GM12875 (cell line): ENCODE data around the gene CRCP.
"Not testable (repeated sequence)": the region's sequence is repeated elsewhere in the genome, so short reads cannot be mapped to it uniquely, and the experiment has no call there.

Experiments used
- H3K4me3 ChIP-seq: one replicate; pipeline ENCODE4 v1.5.1; 2011; ENCODE audit warnings: low read depth, low read length, control low read depth
- TF ChIP-seq, protein P1 (sequence below): IDR thresholded peaks from 2 replicates; pipeline ENCODE4 v1.5.1; 2011; ENCODE audit warnings: low read depth, mild to moderate bottlenecking, control low read depth, inconsistent platforms, low read length, moderate library complexity, borderline replicate concordance; ENCODE audit not compliant: insufficient read depth

CRCP gene

DNA sequence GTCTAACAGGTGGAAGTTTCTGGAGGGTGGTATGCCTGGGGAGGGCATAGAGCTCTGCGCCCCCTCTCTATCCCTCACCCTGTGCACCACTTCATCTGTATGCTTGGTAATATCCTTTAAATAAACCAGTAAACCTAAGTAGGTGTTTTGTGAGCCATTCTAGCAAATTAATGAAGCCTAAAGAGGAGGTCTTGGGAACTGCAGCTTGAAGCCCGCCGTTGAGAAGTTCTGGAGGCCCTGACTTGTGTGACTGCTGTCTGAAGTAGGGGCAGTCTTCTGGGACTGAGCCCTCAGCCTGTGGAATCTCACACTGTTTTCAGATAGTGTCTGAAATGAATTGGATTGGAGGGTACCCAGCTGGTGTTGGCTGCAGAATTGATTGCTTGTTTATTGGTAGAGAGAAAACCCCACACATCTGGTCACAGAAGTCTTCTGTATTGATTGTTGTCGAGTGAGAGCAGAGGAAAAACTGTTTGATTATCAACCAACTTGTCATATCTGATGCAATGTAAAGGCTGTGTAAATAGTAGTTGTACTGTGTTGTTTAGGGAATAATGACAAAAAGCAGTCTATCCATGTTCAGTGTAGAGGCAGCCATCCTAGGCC, 4.7 kb downstream of the CRCP start:
- H3K4me3 ChIP-seq, result no peak overlapping the region
- TF ChIP-seq, protein P1, sequence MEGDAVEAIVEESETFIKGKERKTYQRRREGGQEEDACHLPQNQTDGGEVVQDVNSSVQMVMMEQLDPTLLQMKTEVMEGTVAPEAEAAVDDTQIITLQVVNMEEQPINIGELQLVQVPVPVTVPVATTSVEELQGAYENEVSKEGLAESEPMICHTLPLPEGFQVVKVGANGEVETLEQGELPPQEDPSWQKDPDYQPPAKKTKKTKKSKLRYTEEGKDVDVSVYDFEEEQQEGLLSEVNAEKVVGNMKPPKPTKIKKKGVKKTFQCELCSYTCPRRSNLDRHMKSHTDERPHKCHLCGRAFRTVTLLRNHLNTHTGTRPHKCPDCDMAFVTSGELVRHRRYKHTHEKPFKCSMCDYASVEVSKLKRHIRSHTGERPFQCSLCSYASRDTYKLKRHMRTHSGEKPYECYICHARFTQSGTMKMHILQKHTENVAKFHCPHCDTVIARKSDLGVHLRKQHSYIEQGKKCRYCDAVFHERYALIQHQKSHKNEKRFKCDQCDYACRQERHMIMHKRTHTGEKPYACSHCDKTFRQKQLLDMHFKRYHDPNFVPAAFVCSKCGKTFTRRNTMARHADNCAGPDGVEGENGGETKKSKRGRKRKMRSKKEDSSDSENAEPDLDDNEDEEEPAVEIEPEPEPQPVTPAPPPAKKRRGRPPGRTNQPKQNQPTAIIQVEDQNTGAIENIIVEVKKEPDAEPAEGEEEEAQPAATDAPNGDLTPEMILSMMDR, result no peak

DNA sequence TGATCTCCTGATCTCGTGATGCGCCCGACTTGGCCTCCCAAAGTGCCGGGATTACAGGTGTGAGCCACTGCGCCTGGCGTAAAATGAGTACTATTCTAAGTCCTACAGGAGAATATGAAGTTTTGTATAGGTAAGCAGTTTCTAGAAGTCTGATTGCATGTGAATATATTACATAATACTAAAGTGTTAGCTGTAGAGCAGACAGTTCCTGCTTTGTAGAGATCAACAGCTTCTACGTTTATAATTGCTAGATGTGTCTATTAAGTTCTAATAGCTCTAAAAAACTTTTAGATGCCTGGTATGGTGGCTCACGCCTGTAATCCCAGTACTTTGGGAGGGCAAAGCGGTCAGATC, 8.5 kb downstream of the CRCP start:
- TF ChIP-seq, protein P1, result no peak
- no peak overlapping the region for H3K4me3 ChIP-seq

DNA sequence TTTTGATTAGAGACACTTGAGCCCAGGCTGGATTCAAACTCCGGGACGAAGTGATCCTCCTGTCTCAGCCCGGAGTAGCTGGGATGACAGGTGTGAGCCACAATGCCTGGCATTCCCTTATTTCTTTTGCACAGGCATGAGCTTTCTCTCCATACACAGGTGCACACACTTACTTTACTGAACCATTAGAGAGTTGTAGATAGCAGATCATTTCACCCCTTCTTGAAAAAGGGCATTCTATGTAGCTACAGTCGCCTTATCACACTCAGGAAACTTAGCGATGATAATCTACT, 9.9 kb downstream of the CRCP start:
- H3K4me3 ChIP-seq, result not testable (repeated sequence)

DNA sequence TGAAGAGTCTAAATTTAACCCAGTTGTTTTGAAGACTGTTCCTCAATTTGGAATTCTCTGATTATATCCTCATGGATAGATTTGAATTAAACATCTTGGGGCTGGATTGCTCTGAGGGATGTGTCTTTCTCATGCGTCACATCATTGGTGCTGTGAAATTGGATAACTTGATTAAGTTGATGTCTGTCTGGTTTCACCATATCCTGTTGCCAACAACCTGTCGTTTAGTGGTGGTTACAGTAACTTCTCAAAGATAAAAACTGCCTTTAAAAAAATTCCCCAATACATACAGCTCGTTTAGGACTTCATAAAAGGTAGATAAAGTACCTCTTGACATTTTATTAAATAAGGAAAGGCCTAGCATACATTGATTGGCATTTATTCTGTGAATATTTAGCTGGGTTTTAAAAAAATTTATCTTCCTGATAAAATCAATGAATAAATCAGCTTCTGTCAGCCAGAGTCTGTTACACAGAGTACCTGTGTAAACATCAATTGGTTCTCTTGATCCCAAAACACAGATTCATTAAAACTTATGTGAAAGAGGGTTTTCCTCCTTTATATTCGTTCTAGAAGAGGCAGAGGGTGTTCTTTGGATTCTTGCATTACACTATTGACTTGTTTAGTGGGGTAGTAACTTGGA, 10.5 kb downstream of the CRCP start:
- H3K4me3 ChIP-seq, result no peak overlapping the region
- TF ChIP-seq, protein P1, result no peak

DNA sequence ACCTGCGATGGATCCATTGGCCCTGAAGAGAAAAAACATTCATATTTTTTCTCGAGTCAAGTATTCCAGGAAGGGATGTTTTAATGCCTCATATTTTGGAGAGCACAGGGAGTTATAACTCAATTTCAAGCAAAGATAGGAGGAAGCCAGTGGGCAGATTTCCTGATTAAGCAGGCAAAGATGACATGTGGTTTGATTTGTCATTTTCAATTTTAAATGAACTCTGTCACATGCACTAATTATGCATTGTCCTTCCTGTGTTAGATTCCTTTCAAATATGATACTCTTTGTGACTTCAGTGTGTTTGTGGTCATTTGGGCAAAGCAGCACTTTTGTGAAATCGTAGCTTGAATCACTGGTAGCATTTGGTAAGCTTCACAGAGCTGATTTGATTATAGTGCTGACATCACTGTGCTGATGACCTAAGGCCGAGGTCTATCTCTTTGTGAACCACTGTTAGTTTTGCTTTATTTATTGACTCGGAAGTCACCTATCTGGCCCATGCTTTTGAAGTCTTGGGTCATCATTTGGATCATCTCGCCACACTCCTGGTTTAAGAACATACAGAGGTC, 11.2 kb downstream of the CRCP start:
- not testable (repeated sequence) for H3K4me3 ChIP-seq

DNA sequence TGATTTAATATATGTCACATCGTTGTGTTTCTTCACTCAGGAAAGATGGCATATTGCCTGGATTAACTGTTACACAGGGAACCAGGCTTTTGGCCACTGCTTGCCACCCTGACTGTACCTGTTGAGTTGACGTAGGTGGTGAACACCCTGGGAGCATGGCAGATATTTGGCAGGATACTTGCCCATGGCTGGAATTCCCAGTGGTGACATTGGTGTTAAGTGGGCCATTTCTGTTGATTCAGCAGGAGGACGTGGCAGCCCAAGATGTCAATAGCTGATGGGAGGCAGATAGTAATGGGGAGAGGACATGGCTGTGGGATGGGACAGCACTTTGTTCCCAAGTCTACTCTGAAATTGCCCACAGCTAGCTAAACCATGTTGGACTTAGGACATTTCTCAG, 12.5 kb downstream of the CRCP start:
- H3K4me3 ChIP-seq, result not testable (repeated sequence)

DNA sequence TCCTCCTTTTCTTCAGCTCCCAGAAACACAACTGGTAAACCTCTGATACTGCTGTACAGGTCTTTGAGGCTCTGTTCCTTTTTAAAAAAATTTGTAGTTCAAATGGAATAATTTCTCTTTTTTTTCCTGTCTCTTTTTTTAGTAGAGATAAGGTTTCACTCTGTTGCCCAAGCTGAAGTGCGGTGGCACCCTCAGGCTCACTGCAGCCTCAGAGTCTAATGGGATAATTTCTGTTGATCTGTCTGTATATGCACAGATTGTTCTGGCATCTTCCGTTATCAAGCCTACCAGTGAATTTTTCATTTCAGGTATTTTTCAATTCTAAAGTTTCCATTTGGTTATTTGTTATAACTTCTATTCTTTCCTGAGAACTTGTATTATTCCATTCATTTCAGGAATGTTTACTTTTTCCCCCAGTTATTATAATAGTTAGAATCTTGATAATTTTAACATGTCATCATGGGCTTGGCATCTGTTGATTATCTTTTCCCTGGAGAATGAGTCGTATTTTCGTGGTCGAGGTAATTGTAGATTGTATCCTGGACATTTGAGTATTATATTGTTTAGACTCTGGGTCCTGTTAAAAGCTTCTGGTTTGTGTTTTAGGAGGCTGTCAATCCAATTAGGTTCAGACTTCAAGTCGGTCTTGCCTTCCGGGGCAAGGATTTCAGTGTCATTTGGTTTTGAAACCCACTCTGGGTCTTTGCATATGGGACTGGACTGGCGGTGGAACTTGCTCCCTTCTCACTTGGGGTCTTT, 24.5 kb downstream of the CRCP start:
- H3K4me3 ChIP-seq, result no peak overlapping the region
- TF ChIP-seq, protein P1, result no peak

DNA sequence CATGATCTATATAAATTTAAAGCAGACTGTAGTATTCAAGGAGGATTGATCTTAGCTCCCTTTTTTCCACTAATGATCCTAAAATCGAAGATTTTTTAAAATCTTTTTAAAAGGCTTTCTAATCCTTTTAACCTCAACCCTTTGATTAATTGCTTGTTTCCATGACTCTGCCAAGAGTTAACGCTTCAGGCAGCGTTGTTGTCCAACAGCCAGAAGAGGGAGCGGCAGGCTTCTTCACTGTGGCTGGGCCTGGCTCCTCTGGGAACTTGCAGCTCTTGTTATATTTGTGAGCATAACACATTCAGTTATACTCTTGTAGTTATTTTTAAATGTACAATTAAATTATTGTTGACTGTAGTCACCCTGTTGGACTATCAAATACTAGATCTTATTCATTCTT, 26.3 kb downstream of the CRCP start:
- TF ChIP-seq, protein P1, result no peak
- no peak overlapping the region for H3K4me3 ChIP-seq

DNA sequence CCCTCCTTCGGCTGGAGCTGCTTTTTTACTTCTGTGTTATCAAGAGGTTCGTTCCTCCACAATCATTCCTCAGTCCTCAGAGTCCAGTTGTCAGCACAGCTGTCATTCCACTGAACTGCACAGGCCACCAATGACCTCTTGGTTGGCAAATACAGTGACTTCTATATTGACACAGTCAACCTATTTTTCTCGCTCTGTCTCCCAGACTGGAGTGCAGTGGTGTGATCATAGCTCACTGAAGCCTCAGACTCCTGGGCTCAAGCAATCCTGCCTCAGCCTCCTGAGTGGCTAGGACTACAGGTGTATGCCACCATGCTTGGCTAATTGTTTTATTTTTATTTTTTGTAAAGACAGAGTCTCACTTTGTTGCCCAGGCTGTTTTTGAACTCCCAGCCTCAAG, 27.7 kb downstream of the CRCP start:
- H3K4me3 ChIP-seq, result no peak overlapping the region
- TF ChIP-seq, protein P1, result no peak
